Muscle layer of duodenum (tissue), 2 donors: Measurements from ENCODE around the gene SF3A2.

Experiments used
- H3K27ac ChIP-seq: one replicate; pipeline ENCODE4 v1.7.0; 2013; ENCODE audit warnings: mild to moderate bottlenecking, low read length
- H3K27me3 ChIP-seq: one replicate; pipeline ENCODE4 v1.7.0; 2013; ENCODE audit warnings: low read depth, mild to moderate bottlenecking, control low read depth, low read length
- H3K36me3 ChIP-seq, 2 donors: one replicate each; pipeline ENCODE4 v1.7.0; 2013; ENCODE audit warnings: low read length in 2 of 2, control low read depth in 1 of 2, mild to moderate bottlenecking in 1 of 2; ENCODE audit not compliant: insufficient read depth in 2 of 2, control insufficient read depth in 1 of 2
- H3K4me1 ChIP-seq, 2 donors: one replicate each; pipeline ENCODE4 v1.7.0; 2013; ENCODE audit warnings: low read length in 2 of 2, mild to moderate bottlenecking in 2 of 2, control low read depth in 1 of 2, moderate library complexity in 1 of 2; ENCODE audit not compliant: insufficient read depth in 2 of 2, control insufficient read depth in 1 of 2
- H3K4me3 ChIP-seq, 2 donors: one replicate each; pipeline ENCODE4 v1.7.0; 2013; ENCODE audit warnings: low read length in 2 of 2, low read depth in 1 of 2, mild to moderate bottlenecking in 1 of 2
- H3K9me3 ChIP-seq, 2 donors: one replicate each; pipeline ENCODE4 v1.7.0; 2013; ENCODE audit warnings: low read length in 2 of 2, control low read depth in 1 of 2, mild to moderate bottlenecking in 1 of 2; ENCODE audit not compliant: control insufficient read depth in 1 of 2
- donor health status: healthy.

Gene SF3A2

GRCh38 chr19:2237051-2237868, 636 bp downstream of the SF3A2 start:
- Histone ChIP-seq H3K9me3 (no peaks in the 10 kb centered on the region), H3K4me1 (peaks cover 37 to 60% of the 10 kb centered on the region in 2 donors), H3K4me3 (peak overlapping the region; percentile 73 to 89), H3K27me3 (no peaks in the 10 kb centered on the region), H3K36me3 (peaks cover 0 to 15% of the 10 kb centered on the region in 2 donors), H3K27ac (peak overlapping the region; percentile 90)

GRCh38 chr19:2237869-2238153, 1.2 kb downstream of the SF3A2 start:
- H3K36me3 ChIP-seq = peaks cover 0 to 9% of the 10 kb centered on the region in 2 donors
- no peak overlapping the region for H3K27ac ChIP-seq
- no peaks in the 10 kb centered on the region for H3K9me3 ChIP-seq
- H3K4me3 ChIP-seq = peak overlapping the region; percentile 73 to 89
- H3K27me3 ChIP-seq = no peaks in the 10 kb centered on the region
- peaks cover 37 to 66% of the 10 kb centered on the region in 2 donors for H3K4me1 ChIP-seq

GRCh38 chr19:2239173-2239572, 2.5 kb downstream of the SF3A2 start:
- H3K4me3 ChIP-seq = peak overlapping the region in 1 of 2 donors; percentile 19
- H3K4me1 ChIP-seq = peaks cover 37 to 72% of the 10 kb centered on the region in 2 donors
- no peaks in the 10 kb centered on the region for H3K9me3 ChIP-seq
- H3K36me3 ChIP-seq = peaks cover 10 to 12% of the 10 kb centered on the region in 2 donors
- H3K27me3 ChIP-seq = no peaks in the 10 kb centered on the region
- H3K27ac ChIP-seq = peak overlapping the region; percentile 10

GRCh38 chr19:2239771-2240770, 3.4 kb downstream of the SF3A2 start:
- Histone ChIP-seq H3K4me1 (peaks cover 37 to 67% of the 10 kb centered on the region in 2 donors), H3K9me3 (no peaks in the 10 kb centered on the region), H3K27me3 (no peaks in the 10 kb centered on the region), H3K36me3 (peaks cover 17 to 21% of the 10 kb centered on the region in 2 donors), H3K27ac (peak overlapping the region; percentile 10), H3K4me3 (peak overlapping the region; percentile 19 to 49)

GRCh38 chr19:2240881-2241760, 4.5 kb downstream of the SF3A2 start:
- peak overlapping the region; percentile 3 to 49 for H3K4me3 ChIP-seq
- H3K27ac ChIP-seq = no peak overlapping the region
- peaks cover 37 to 63% of the 10 kb centered on the region in 2 donors for H3K4me1 ChIP-seq
- H3K36me3 ChIP-seq = peaks cover 27 to 31% of the 10 kb centered on the region in 2 donors
- H3K27me3 ChIP-seq = no peaks in the 10 kb centered on the region
- no peaks in the 10 kb centered on the region for H3K9me3 ChIP-seq

- no peaks in the 10 kb centered on the region for H3K9me3 ChIP-seq
- peaks cover 37 to 66% of the 10 kb centered on the region in 2 donors for H3K4me1 ChIP-seq
- peaks cover 37 to 41% of the 10 kb centered on the region in 2 donors for H3K36me3 ChIP-seq
- no peak overlapping the region for H3K4me3 ChIP-seq
- H3K27me3 ChIP-seq = no peaks in the 10 kb centered on the region
- H3K27ac ChIP-seq = no peak overlapping the region
Observed at GRCh38 chr19:2242092-2242537, 5.5 kb downstream of the SF3A2 start.

- H3K4me1 ChIP-seq = peaks cover 32 to 59% of the 10 kb centered on the region in 2 donors
- H3K27ac ChIP-seq = no peak overlapping the region
- no peak overlapping the region for H3K4me3 ChIP-seq
- no peaks in the 10 kb centered on the region for H3K27me3 ChIP-seq
- peaks cover 37 to 48% of the 10 kb centered on the region in 2 donors for H3K36me3 ChIP-seq
- no peaks in the 10 kb centered on the region for H3K9me3 ChIP-seq
Observed at GRCh38 chr19:2242816-2243215, 6.2 kb downstream of the SF3A2 start.

DNA sequence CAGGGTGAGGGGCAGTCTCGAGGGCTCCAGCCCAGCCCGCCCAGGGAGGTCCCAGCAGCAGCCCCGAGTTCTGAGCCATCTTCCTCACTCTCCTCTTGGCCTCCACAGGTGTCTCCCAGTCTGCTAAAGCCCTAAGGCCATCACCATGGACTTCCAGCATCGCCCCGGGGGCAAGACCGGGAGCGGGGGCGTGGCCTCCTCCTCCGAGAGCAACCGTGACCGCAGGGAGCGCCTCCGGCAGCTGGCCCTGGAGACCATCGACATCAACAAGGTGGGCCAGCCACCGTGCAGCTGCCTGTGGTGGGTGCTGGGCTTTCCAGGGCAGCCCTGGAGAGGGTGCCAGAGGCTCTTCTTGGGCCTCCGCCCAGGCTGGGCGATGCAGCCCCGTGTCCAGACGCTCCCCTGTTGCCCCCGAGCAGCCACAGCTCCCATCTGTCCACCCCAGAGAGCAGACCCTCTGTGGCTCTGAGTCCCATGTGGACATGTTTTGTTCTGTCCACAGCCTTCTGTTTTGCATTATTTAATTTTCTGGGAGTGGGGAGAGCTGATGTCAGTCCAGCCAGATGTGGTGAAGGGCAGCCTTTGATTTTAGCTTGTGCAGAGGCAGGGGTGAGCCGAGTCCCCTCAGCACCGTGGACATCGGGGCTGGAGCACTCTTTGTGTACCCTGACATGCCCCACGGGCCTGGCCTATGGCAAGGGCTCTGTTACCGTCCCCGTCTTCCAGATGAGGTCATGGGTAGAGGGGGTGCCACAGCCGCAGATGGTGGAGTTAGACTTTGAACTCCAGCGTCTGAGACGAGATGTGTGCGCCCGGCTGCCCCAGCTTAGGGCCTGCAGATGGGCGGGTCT, 6.9 kb downstream of the SF3A2 start:
- Histone ChIP-seq H3K9me3 (no peaks in the 10 kb centered on the region), H3K27me3 (no peaks in the 10 kb centered on the region), H3K4me3 (no peak overlapping the region), H3K4me1 (peaks cover 25 to 53% of the 10 kb centered on the region in 2 donors), H3K27ac (no peak overlapping the region), H3K36me3 (peaks cover 37 to 51% of the 10 kb centered on the region in 2 donors)

GRCh38 chr19:2244125-2244411, 7.4 kb downstream of the SF3A2 start:
- H3K27ac ChIP-seq = no peak overlapping the region
- H3K9me3 ChIP-seq = no peaks in the 10 kb centered on the region
- peaks cover 37 to 56% of the 10 kb centered on the region in 2 donors for H3K36me3 ChIP-seq
- no peak overlapping the region for H3K4me3 ChIP-seq
- H3K27me3 ChIP-seq = no peaks in the 10 kb centered on the region
- peaks cover 22 to 47% of the 10 kb centered on the region in 2 donors for H3K4me1 ChIP-seq

DNA sequence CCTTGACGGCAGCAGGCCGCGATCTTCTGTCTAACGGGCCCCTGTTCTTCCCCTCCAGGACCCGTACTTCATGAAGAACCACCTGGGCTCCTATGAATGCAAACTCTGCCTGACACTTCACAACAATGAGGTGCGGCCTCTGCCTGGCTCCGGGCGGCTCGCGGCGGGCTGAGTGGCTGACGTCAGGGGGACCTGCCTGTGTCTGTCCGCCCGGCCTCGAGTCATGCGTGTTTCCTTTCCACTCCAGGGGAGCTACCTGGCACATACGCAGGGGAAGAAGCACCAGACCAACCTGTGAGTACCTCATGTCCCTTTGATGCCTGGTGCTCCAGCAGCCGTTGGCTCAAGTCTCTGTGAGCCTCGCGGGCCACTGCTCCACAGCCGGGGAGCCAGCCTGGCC, 7.9 kb downstream of the SF3A2 start:
- Histone ChIP-seq H3K4me1 (peaks cover 20 to 43% of the 10 kb centered on the region in 2 donors), H3K4me3 (no peak overlapping the region), H3K9me3 (no peaks in the 10 kb centered on the region), H3K27ac (no peak overlapping the region), H3K27me3 (peaks cover 1% of the 10 kb centered on the region), H3K36me3 (peaks cover 37 to 56% of the 10 kb centered on the region in 2 donors)
